Measurements from ENCODE around the gene CDHR2.

CDHR2 gene

DNA sequence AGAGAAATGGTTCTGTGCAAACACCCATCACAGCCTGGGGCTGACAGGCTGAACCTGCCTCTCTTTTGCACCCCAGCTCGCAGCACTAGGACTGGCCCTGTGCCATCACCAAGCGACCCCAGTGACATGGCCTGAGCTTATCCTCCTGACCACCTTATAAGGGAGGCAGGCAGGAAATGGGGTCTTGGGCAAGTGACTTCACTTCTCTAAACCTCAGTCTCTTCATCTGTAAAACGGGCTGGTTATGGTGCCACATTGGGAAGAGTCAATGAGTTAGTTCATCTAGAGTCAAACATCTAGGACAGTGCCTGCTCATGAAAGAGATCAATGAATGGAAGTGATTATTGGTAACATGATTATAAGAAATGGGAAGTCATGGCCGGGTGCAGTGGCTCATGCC lies 75.0 kb downstream of the CDHR2 start:
- DNase-seq: no peak

DNA sequence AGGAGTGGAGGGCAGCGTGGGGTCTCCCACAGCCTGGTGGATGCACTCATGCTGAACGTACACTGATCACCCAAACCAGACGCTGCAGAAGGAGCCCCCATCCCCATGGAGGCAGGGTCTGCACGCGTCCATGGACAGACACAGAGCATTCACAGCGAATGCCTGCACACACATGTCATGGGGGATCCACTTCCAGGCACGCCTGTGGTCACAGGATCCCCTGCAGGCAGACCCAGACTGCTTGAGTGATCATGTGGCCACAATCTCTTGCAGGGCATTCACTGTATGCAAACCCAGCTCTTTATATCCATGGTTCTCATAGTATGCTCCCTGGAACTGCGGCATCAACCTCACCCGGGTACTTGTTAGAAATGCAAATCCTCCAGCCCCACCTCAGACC lies 75.8 kb downstream of the CDHR2 start:
- no peak for DNase-seq

- no peak for DNase-seq
Observed at GRCh38 chr5:176625512-176625911, 76.4 kb downstream of the CDHR2 start.

DNA sequence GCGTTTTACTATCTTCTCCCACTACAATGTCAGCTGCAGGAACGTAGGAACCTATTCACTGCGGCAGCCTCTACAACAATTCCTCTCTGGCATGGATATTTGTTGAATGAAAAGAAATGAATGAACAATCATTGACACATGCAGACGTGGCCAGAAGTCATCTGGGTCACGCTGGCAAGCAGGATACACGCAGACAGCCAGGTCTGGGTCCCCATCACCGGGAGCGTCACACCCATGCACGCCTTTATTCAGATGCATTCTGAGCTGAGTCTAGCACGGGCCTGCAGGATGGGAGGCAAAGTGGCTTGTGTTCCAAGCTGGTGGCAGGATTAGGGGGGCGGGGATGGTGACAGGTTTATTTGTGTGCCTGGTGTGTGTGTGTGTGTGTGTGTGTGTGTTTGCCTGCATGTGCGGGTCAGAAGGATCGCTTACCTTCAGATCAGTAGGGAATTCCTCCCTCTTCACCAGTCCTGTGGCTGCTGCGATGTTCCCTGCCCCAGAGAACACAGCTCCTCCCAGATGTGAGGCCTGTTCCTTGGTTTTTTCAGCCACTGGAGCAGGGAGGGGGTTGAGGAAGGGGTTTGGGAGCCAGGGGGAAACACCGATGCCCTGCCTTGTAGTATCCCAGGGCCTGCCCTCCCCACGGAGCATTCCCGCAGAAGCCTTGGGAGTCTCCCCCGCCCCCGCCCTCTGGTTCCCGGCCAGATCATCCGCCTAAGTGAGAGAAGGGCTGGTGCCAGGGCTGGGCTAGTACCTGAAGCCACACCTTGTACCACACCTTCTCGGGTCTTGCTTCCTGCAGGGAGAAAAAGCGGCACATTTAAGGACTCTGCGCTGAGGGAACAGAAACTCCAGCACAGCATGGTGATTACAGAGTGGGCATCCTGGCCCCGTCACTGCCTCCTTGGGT lies 77.1 kb downstream of the CDHR2 start:
- DNase-seq: no peak

- DNase-seq: no peak
Observed at GRCh38 chr5:176626876-176627236, 77.7 kb downstream of the CDHR2 start.

GRCh38 chr5:176627582-176627981 lies 78.4 kb downstream of the CDHR2 start:
- DNase-seq: no peak

- DNase-seq: no peak
Observed at GRCh38 chr5:176628406-176629228, 79.5 kb downstream of the CDHR2 start.

DNA sequence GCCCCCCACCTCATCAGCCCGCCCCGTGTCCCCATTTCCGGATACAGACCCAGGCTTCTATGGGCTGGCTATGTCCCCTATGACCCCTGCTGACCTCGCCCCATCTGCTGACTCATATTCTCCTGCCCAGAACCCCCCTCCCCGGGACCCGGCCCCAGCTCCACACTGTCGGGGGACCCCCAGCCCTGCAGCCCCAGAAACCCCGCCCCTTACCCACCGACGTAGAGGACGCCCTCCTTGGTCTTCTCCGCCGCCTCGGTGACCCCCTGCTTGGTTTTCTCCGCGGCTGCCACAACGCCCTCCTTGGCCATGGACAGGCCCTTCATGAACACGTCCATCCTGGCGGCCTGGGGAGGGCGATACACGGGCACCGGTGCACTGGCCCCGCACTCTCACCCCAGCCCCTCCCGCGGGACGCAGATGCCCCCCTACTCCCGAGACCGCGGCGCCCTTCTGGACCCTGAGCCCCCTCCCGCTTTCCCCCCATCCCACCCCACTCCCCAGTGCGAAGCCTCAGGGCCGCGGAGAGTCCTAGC lies 80.2 kb downstream of the CDHR2 start:
- no peak for DNase-seq

DNA sequence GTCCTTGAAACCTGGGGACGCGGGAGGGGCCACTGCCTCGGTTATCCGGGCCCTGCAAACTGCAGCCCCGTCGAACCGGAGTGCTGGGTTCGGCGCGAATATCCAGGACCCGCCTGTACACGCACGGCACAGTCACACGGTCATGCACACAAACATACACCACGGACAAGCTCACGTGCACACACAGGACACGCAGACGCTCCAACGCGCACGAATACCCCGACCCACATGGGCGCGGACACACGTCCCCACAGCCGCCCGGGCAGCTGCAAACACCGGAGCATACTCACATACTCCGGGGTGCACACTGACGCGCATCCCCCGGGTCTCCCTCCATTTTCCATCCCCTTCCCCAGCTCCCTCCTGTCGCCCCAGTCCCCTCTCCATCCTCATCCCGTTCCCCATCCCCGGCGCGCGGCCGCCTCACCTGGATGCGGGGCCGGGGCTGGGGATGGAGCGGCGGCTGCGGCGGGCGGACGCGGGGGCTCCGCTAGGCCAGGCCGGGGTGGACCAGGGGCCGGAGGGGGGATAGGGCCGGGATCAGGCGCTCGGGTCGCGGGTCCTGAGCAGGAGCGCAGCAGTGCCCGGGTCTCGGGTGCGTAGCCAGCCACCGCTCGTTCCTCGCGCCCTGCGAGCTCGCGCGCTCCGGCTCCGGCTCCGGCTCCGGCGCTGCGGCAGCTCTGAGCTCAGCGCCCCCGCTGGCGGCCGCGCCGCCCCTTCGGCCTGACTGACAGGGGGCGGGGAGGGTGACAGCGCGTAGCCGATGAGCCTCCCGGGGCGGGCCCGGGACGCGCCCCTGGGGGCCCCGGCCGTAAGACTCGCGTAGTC lies 80.9 kb downstream of the CDHR2 start, which contains the start of the genes EIF4E1B and SNCB:
Gene EIF4E1B, plus strand, starts transcription at position 823 of the 828 bp plus-strand sequence. CDS start 12,113 bp downstream, outside the sequence.
Gene SNCB, minus strand, starts transcription at position 682 of the 828 bp plus-strand sequence. CDS start 880 bp downstream, outside the sequence.
- peak; percentile 56 for DNase-seq

- no peak for DNase-seq
Observed at GRCh38 chr5:176630681-176631222, 81.6 kb downstream of the CDHR2 start.

GRCh38 chr5:176631383-176632200 lies 82.5 kb downstream of the CDHR2 start:
- no peak for DNase-seq

GRCh38 chr5:176632745-176633144 lies 83.6 kb downstream of the CDHR2 start:
- DNase-seq: no peak

GRCh38 chr5:176633598-176633997 lies 84.5 kb downstream of the CDHR2 start:
- no peak for DNase-seq

- DNase-seq: no peak
Observed at GRCh38 chr5:176636426-176636825, 87.3 kb downstream of the CDHR2 start.

DNA sequence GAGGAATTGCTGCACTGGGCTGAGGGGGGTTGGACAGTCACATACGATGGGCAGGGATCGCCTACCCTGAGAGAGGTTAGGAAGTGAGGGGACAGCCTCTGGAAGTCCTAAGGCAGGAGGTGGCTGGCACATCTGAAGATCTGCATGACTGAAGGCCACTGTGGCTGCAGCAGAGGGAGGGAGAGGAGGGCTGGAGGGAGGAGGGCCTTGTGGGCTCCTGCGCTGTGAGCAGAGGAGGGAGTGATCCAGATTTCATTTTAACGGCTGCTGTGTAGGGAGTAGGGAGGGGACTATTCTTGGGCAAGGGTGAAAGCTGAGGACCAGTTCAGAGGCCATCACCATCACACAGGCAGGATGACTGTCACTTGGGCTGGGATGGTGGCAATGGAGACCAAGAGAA lies 88.4 kb downstream of the CDHR2 start:
- DNase-seq: no peak

- no peak for DNase-seq
Observed at GRCh38 chr5:176638437-176638836, 89.3 kb downstream of the CDHR2 start.

DNA sequence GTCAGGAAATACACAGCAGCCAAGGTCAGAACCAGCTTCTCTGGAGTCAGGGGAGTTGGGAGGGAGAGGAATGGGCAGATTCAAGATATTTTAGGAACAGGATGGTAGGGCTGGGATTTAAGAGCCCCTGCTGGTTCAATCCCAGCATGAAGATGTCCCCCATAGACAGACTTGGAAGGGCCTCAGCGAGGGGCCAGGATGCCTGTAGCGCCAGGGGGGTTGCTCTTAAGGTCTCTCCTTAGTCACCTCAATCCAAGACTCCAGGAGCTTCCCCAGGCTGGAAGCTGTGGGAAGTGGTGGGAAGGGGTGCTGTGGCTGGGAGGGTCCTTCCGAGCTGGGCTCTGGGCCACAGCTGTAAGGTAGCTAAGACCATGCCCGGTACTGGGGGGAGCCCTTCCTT lies 90.1 kb downstream of the CDHR2 start:
- no peak for DNase-seq

GRCh38 chr5:176639981-176640380 lies 90.8 kb downstream of the CDHR2 start:
- peak; percentile 79 for DNase-seq

DNA sequence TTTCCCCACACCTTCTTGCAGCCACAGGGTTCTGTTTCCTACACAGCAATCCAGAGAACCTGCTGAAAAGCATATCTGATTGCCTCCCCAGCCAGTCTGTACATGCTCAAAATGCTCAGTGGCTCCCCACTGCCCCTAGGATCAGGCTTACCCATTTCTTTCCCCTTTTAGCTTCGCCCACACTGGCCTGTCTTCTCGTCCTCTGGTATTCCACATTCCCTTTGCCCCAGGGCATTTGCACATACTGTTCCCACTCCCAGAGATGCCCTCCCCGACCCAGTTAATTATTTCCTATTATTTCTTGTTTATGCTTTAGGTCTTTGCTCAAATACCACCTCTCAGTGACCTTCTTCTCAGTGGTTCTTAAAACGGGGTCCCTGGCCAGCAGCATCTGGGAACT lies 91.5 kb downstream of the CDHR2 start:
- no peak for DNase-seq

- no peak for DNase-seq
Observed at GRCh38 chr5:176642675-176643490, 93.7 kb downstream of the CDHR2 start.

Measured in midbrain (tissue), 1 donor.